ENCODE results near the gene ARCN1. TPM values are rescaled to one million over a fixed set of nuclear protein-coding genes. Genes with fewer than 3 reads are reported as not detected.

Gene ARCN1
- total and polyA plus RNA-seq, 9 of the 15 experiments (the other 6 are each of a cell fraction or from before 2014, with no cell fraction given): 30.0 to 224 (median 76.4) TPM

DNA sequence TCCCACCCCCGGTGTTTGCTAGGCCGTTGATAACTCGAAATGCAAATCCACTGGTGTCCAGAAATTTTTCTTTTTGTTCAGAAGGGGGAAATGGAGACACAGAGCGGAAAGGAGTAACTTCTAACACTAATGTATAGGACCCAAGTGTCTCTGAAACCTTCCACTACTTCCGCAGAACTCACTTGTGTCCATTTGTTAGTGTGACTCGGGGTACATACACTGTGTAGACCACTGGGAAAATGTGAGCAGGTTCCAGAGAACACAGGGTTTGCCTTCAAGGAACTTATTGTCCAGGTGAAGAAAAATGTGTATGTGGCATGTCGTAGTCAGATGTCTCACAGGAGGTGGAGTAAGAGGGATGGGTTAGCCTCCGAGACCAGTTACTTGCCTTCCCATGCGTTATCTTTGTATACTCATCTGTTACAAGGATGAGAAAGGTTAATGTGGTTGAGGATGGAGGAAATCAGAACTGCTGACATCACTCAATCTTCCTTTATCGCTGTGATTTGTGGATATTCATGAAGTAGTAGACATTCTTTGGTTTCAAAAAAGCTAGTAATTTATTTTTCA, 857 bp downstream of the ARCN1 start (continued):
- no peak for TF ChIP-seq ATF1 (CRISPR knock-in tag; IDR thresholded peaks at IDR 0.05)
- TF ChIP-seq ATF1 (tag; IDR thresholded peaks at IDR 0.05): peak; percentile 85
- TF ChIP-seq MAFG (tag; conservative IDR thresholded peaks at IDR 0.05): peak; percentile 94
- TF ChIP-seq, protein P1, sequence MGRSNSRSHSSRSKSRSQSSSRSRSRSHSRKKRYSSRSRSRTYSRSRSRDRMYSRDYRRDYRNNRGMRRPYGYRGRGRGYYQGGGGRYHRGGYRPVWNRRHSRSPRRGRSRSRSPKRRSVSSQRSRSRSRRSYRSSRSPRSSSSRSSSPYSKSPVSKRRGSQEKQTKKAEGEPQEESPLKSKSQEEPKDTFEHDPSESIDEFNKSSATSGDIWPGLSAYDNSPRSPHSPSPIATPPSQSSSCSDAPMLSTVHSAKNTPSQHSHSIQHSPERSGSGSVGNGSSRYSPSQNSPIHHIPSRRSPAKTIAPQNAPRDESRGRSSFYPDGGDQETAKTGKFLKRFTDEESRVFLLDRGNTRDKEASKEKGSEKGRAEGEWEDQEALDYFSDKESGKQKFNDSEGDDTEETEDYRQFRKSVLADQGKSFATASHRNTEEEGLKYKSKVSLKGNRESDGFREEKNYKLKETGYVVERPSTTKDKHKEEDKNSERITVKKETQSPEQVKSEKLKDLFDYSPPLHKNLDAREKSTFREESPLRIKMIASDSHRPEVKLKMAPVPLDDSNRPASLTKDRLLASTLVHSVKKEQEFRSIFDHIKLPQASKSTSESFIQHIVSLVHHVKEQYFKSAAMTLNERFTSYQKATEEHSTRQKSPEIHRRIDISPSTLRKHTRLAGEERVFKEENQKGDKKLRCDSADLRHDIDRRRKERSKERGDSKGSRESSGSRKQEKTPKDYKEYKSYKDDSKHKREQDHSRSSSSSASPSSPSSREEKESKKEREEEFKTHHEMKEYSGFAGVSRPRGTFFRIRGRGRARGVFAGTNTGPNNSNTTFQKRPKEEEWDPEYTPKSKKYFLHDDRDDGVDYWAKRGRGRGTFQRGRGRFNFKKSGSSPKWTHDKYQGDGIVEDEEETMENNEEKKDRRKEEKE (IDR thresholded peaks at IDR 0.05; ENCODE audit: borderline replicate concordance in 1 of 2, control insufficient read depth in 1 of 2, low read depth in 2 of 2, low read length in 1 of 2): 0 out of 4 replicates have a peak, but pooled peaks of 1 of the 2 experiments have one; percentile 20
- peak; percentile 69 for TF ChIP-seq CCNT2 (IDR thresholded peaks at IDR 0.05; ENCODE audit: borderline replicate concordance, extremely low read depth, insufficient read length, low read depth, low read length)
- TF ChIP-seq ZNF589 (CRISPR knock-in tag; IDR thresholded peaks at IDR 0.05; ENCODE audit: low read depth): no peak
- TF ChIP-seq, protein P2, sequence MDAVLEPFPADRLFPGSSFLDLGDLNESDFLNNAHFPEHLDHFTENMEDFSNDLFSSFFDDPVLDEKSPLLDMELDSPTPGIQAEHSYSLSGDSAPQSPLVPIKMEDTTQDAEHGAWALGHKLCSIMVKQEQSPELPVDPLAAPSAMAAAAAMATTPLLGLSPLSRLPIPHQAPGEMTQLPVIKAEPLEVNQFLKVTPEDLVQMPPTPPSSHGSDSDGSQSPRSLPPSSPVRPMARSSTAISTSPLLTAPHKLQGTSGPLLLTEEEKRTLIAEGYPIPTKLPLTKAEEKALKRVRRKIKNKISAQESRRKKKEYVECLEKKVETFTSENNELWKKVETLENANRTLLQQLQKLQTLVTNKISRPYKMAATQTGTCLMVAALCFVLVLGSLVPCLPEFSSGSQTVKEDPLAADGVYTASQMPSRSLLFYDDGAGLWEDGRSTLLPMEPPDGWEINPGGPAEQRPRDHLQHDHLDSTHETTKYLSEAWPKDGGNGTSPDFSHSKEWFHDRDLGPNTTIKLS (IDR thresholded peaks at IDR 0.05; ENCODE audit: borderline replicate concordance, low read depth): peak; percentile 32; the same call in 1 of the 2 replicates
- TF ChIP-seq, protein P3, sequence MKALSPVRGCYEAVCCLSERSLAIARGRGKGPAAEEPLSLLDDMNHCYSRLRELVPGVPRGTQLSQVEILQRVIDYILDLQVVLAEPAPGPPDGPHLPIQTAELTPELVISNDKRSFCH (CRISPR knock-in tag; IDR thresholded peaks at IDR 0.05): no peak
- TF ChIP-seq, protein P3 (tag; IDR thresholded peaks at IDR 0.05): peak; percentile 94
- 0 out of 2 replicates have a peak, but pooled peaks have one; percentile 37 for TF ChIP-seq SMARCE1 (IDR thresholded peaks at IDR 0.05)
- TF ChIP-seq NFXL1 (CRISPR knock-in tag; IDR thresholded peaks at IDR 0.05): no peak
- TF ChIP-seq CSDE1 (IDR thresholded peaks at IDR 0.05): 0 out of 4 replicates have a peak, but pooled peaks of 1 of the 2 experiments have one; percentile 33
- peak; percentile 13 for TF ChIP-seq RBBP5 (IDR thresholded peaks at IDR 0.05; ENCODE audit: borderline replicate concordance, insufficient read depth, low read length, poor library complexity, severe bottlenecking)
- 0 out of 2 replicates have a peak, but pooled peaks have one; percentile 18 for TF ChIP-seq ELF4 (CRISPR knock-in tag; IDR thresholded peaks at IDR 0.05)
- TF ChIP-seq C11orf30 (IDR thresholded peaks at IDR 0.05; ENCODE audit: low read depth): peak; percentile 96
- TF ChIP-seq, protein P4, sequence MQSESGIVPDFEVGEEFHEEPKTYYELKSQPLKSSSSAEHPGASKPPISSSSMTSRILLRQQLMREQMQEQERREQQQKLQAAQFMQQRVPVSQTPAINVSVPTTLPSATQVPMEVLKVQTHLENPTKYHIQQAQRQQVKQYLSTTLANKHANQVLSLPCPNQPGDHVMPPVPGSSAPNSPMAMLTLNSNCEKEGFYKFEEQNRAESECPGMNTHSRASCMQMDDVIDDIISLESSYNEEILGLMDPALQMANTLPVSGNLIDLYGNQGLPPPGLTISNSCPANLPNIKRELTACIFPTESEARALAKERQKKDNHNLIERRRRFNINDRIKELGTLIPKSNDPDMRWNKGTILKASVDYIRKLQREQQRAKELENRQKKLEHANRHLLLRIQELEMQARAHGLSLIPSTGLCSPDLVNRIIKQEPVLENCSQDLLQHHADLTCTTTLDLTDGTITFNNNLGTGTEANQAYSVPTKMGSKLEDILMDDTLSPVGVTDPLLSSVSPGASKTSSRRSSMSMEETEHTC (IDR thresholded peaks at IDR 0.05): 0 out of 2 replicates have a peak, but pooled peaks have one; percentile 25
- TF ChIP-seq GATAD2B (IDR thresholded peaks at IDR 0.05; ENCODE audit: borderline replicate concordance): no peak
- TF ChIP-seq, protein P5, sequence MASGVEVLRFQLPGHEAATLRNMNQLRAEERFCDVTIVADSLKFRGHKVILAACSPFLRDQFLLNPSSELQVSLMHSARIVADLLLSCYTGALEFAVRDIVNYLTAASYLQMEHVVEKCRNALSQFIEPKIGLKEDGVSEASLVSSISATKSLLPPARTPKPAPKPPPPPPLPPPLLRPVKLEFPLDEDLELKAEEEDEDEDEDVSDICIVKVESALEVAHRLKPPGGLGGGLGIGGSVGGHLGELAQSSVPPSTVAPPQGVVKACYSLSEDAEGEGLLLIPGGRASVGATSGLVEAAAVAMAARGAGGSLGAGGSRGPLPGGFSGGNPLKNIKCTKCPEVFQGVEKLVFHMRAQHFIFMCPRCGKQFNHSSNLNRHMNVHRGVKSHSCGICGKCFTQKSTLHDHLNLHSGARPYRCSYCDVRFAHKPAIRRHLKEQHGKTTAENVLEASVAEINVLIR (CRISPR knock-in tag; IDR thresholded peaks at IDR 0.05): 0 out of 2 replicates have a peak, but pooled peaks have one; percentile 11
- TF ChIP-seq NFIC (IDR thresholded peaks at IDR 0.05): peak; percentile 59; the same call in 1 of the 2 replicates
- TF ChIP-seq ZNF444 (CRISPR knock-in tag; IDR thresholded peaks at IDR 0.05): no peak
- no peak for TF ChIP-seq NR2F6 (CRISPR knock-in tag; IDR thresholded peaks at IDR 0.05)

All from K562 (cell line).